PC-9 (cell line): ENCODE data around the gene SLC48A1. TPM values are rescaled to one million over a fixed set of nuclear protein-coding genes. Genes with fewer than 3 reads are reported as not detected.

Source experiments
- BruUV-seq: library from RNA; stranded (reverse); fragments of 400-500 nt; replicated peaks from 2 replicates; lab custom pipeline; 2021; lab: Mats Ljungman, UMichigan
- CTCF ChIA-PET: fragments of 300-600 bp; sonication (Branson Sonifier 250); formaldehyde crosslinking; loops from one replicate; lab custom pipeline; 2022; ENCODE audit warnings: antibody characterized with exemption; lab: Charles Lee
- POLR2A ChIA-PET: fragments of 300-600 bp; sonication (Branson Sonifier 250); formaldehyde crosslinking; loops from one replicate; lab custom pipeline; 2022; ENCODE audit warnings: antibody characterized with exemption; ENCODE audit not compliant: unreplicated experiment; lab: Charles Lee
- DNase-seq, 2 experiments: peaks; one replicate each; pipeline versions ENCODE4 v3.0.0 to v3.0.0-alpha.2; 2015 to 2022; ENCODE audit warnings: mixed read lengths in 1 of 2
- H2AFZ ChIP-seq: fragments of 200-600 bp; sonication (generic); 2 replicates; pipeline ENCODE4 v1.8.1; 2017; ENCODE audit warnings: antibody characterized with exemption
- H3F3A ChIP-seq: fragments of 200-600 bp; sonication (generic); 2 replicates; pipeline ENCODE4 v1.8.1; 2017; ENCODE audit warnings: antibody characterized with exemption, mild to moderate bottlenecking, low read depth; ENCODE audit not compliant: insufficient read depth
- H3K27ac ChIP-seq: fragments of 200-600 bp; sonication (generic); 2 replicates; pipeline ENCODE4 v1.6.1; 2016; ENCODE audit warnings: mixed run types
- H3K27me3 ChIP-seq: fragments of 200-600 bp; sonication (generic); 2 replicates; pipeline ENCODE4 v1.6.1; 2016; ENCODE audit warnings: low read depth, mixed run types; ENCODE audit not compliant: insufficient read depth
- H3K36me3 ChIP-seq: fragments of 200-600 bp; sonication (generic); 2 replicates; pipeline ENCODE4 v1.6.1; 2016; ENCODE audit warnings: low read depth, mixed run types
- H3K4me1 ChIP-seq: fragments of 200-600 bp; sonication (generic); replicated peaks from 2 replicates; pipeline ENCODE4 v1.6.1; 2016; ENCODE audit warnings: mixed run types; ENCODE audit not compliant: insufficient read depth
- H3K4me2 ChIP-seq: fragments of 200-600 bp; sonication (generic); 2 replicates; pipeline ENCODE4 v1.6.1; 2017; ENCODE audit warnings: mixed run types
- H3K4me3 ChIP-seq: fragments of 200-600 bp; sonication (generic); 2 replicates; pipeline ENCODE4 v1.6.1; 2016; ENCODE audit warnings: mixed run types
- H3K79me2 ChIP-seq: fragments of 200-600 bp; sonication (generic); 2 replicates; pipeline ENCODE4 v1.6.1; 2017; ENCODE audit warnings: low read depth, mixed run types
- H3K9me2 ChIP-seq: fragments of 200-600 bp; sonication (generic); 2 replicates; pipeline ENCODE4 v1.8.1; 2017; ENCODE audit warnings: mild to moderate bottlenecking; ENCODE audit not compliant: insufficient read depth
- H3K9me3 ChIP-seq: fragments of 200-600 bp; sonication (generic); 2 replicates; pipeline ENCODE4 v1.8.1; 2016; ENCODE audit warnings: low read depth; ENCODE audit not compliant: insufficient read depth
- H4K20me1 ChIP-seq: fragments of 200-600 bp; sonication (generic); 2 replicates; pipeline ENCODE4 v1.8.1; 2017; ENCODE audit not compliant: insufficient read depth
- EZH2 ChIP-seq: fragments of 200-600 bp; sonication (generic); IDR thresholded peaks from 2 replicates; pipeline ENCODE4 v1.8.0; 2017; ENCODE audit warnings: antibody characterized with exemption, low read depth
- intact Hi-C: fragments of 100-400 bp; cut with micrococcal nuclease; formaldehyde crosslinking; loops from one replicate; pipeline ENCODE4 v1.10.0; 2022; ENCODE audit not compliant: unreplicated experiment
- total RNA-seq: library from RNA; stranded (reverse); gene quantifications from 2 replicates; pipeline ENCODE4 v1.2.3, GENCODE V29; 2021
- TF ChIP-seq, protein P1 (sequence below): fragments of 200-600 bp; sonication (generic); conservative IDR thresholded peaks from 2 replicates; pipeline ENCODE4 v1.6.1; 2017; ENCODE audit warnings: mixed run types, antibody characterized with exemption, mild to moderate bottlenecking, moderate library complexity

SLC48A1 gene
- total RNA-seq, 1 experiment from 2014 or later = 108 TPM

- Histone ChIP-seq H3K9me3 (no peaks in the 10 kb centered on the region), H3K4me1 (peaks cover 70% of the 10 kb centered on the region), H3F3A (peaks cover 43% of the 10 kb centered on the region), H3K27me3 (no peaks in the 10 kb centered on the region), H3K4me3 (no peak overlapping the region), H2AFZ (no peak overlapping the region), H3K27ac (no peak overlapping the region), H3K79me2 (no peaks in the 10 kb centered on the region), H3K4me2 (peak overlapping the region; percentile 43), H4K20me1 (no peaks in the 10 kb centered on the region), H3K9me2 (no peaks in the 10 kb centered on the region), H3K36me3 (no peaks in the 10 kb centered on the region)
- no peak for TF ChIP-seq EZH2
- TF ChIP-seq, protein P1, sequence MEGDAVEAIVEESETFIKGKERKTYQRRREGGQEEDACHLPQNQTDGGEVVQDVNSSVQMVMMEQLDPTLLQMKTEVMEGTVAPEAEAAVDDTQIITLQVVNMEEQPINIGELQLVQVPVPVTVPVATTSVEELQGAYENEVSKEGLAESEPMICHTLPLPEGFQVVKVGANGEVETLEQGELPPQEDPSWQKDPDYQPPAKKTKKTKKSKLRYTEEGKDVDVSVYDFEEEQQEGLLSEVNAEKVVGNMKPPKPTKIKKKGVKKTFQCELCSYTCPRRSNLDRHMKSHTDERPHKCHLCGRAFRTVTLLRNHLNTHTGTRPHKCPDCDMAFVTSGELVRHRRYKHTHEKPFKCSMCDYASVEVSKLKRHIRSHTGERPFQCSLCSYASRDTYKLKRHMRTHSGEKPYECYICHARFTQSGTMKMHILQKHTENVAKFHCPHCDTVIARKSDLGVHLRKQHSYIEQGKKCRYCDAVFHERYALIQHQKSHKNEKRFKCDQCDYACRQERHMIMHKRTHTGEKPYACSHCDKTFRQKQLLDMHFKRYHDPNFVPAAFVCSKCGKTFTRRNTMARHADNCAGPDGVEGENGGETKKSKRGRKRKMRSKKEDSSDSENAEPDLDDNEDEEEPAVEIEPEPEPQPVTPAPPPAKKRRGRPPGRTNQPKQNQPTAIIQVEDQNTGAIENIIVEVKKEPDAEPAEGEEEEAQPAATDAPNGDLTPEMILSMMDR = peak; percentile 72
- intact Hi-C loops = loop anchor here (1.0 kb wide), 1 partner anchor 23 kb away; no protein-coding TSS in a partner anchor
- ChIA-PET CTCF (interaction anchor here (0.7 to 3.0 kb wide), 8 partner anchors 9 to 70 kb away, joined by 3 to 29 read pairs (median 6); partner anchors contain the start of gene ENDOU), POLR2A (interaction anchor here (0.5 to 0.6 kb wide), 4 partner anchors 12 to 1501 kb away, joined by 3 to 8 read pairs (median 5); no protein-coding TSS in a partner anchor)
- no TSS peak for BruUV-seq
- DNase-seq = peak in 1 of 2 experiments; percentile 55
Observed at GRCh38 chr12:47767216-47767724, 5.8 kb upstream of the SLC48A1 start.

GRCh38 chr12:47768323-47768811 is 4.7 kb upstream of the SLC48A1 start:
- Histone ChIP-seq H3K4me3 (no peak overlapping the region), H3K9me3 (no peaks in the 10 kb centered on the region), H3K27ac (peak overlapping the region; percentile 53), H3K4me1 (peaks cover 68% of the 10 kb centered on the region), H3F3A (peaks cover 45% of the 10 kb centered on the region), H3K79me2 (no peaks in the 10 kb centered on the region), H3K27me3 (no peaks in the 10 kb centered on the region), H3K9me2 (no peaks in the 10 kb centered on the region), H3K36me3 (no peaks in the 10 kb centered on the region), H2AFZ (no peak overlapping the region), H3K4me2 (peak overlapping the region; percentile 55), H4K20me1 (no peaks in the 10 kb centered on the region)
- no TSS peak for BruUV-seq
- intact Hi-C loops = loop anchor here (1.0 kb wide), 2 partner anchors 10 to 15 kb away; no protein-coding TSS in a partner anchor
- TF ChIP-seq EZH2 = no peak
- TF ChIP-seq, protein P1 = no peak
- DNase-seq = peak; percentile 71 to 97
- CTCF ChIA-PET = interaction anchor here (0.7 to 3.0 kb wide), 3 partner anchors 25 to 40 kb away, joined by 3 to 29 read pairs (median 13); no protein-coding TSS in a partner anchor
- POLR2A ChIA-PET = interaction anchor here (0.5 to 1.2 kb wide), 3 partner anchors 9 to 770 kb away, joined by 3 to 9 read pairs (median 3); no protein-coding TSS in a partner anchor

DNA sequence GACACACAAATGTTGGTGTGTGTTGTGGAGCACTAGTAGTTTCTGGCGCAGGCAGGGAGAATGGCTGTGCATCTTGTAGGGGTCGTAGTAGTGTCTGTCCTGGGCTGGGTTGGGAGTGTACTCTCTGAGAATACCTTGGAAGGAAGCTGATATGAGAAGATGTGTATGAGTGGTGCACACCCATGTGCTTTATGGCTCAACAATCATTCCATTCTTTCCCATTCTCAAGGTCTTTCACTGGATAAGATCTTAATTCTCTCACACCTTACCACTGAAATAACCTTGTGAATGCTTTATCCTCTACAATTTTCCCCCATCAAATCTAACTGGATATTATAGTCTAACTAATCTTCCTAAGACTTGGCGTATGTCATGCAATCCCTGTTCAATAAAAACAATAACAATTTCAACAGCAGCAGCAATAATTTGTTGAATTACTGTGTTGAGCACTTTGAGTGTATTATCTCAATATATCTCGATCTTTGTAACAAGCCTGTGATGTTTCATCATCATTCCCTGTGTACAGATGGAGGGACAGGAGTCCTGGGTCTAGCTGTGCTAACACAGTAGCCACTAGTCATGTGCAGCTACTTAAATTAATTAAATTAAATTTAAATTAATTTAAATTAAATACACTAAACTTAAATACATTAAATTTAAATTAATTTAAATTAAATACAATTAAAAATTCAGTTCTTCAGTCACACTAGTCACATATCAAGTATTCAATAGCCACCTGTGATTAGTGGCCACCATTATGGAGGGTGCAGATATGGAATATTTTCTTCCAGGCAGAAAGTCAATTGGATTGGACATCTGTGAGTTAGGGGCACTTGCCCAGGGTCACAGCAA is 3.6 kb upstream of the SLC48A1 start:
- TF ChIP-seq, protein P1 = no peak
- no peak for TF ChIP-seq EZH2
- H3K27ac ChIP-seq = peak overlapping the region; percentile 53
- H3F3A ChIP-seq = peaks cover 45% of the 10 kb centered on the region
- ChIA-PET POLR2A (interaction anchor here (0.6 to 1.2 kb wide), 3 partner anchors 8 to 48 kb away, joined by 6 to 9 read pairs (median 9); partner anchors contain the start of gene ENDOU), CTCF (interaction anchor here (0.5 to 1.8 kb wide), 5 partner anchors 10 to 131 kb away, joined by 3 to 13 read pairs (median 4); no protein-coding TSS in a partner anchor)
- H3K9me3 ChIP-seq = no peaks in the 10 kb centered on the region
- H3K4me2 ChIP-seq = peak overlapping the region; percentile 55
- H3K79me2 ChIP-seq = peaks cover 9% of the 10 kb centered on the region
- H4K20me1 ChIP-seq = no peaks in the 10 kb centered on the region
- H2AFZ ChIP-seq = no peak overlapping the region
- H3K27me3 ChIP-seq = no peaks in the 10 kb centered on the region
- H3K9me2 ChIP-seq = no peaks in the 10 kb centered on the region
- DNase-seq = peak in 1 of 2 experiments; percentile 42
- no peaks in the 10 kb centered on the region for H3K36me3 ChIP-seq
- intact Hi-C loops = no loop called here
- peaks cover 62% of the 10 kb centered on the region for H3K4me1 ChIP-seq
- BruUV-seq = no TSS peak
- no peak overlapping the region for H3K4me3 ChIP-seq
